HEK293 (cell line): ENCODE results near the gene GOLT1B.

ENCODE experiments used
- SP3 ChIP-seq: fragments of 450-650 bp; formaldehyde crosslinking; IDR thresholded peaks from 2 replicates; pipeline ENCODE4 v1.5.1; 2016; ENCODE audit warnings: missing biosample characterization, missing genetic modification characterization
- ZNF223 ChIP-seq: fragments of 450-650 bp; formaldehyde crosslinking; IDR thresholded peaks from 2 replicates; pipeline ENCODE4 v1.5.1; 2016; ENCODE audit warnings: missing biosample characterization, missing genetic modification characterization
- ZNF350 ChIP-seq: fragments of 450-650 bp; formaldehyde crosslinking; IDR thresholded peaks from 2 replicates; pipeline ENCODE4 v1.5.0; 2017; ENCODE audit warnings: missing biosample characterization, mild to moderate bottlenecking, missing genetic modification characterization
- ZNF48 ChIP-seq: fragments of 450-650 bp; formaldehyde crosslinking; IDR thresholded peaks from 2 replicates; pipeline ENCODE4 v1.5.1; 2016; ENCODE audit warnings: missing biosample characterization, missing genetic modification characterization
- TF ChIP-seq, protein P1 (sequence below): fragments of 450-650 bp; formaldehyde crosslinking; IDR thresholded peaks from 2 replicates; pipeline ENCODE4 v1.5.1; 2016; ENCODE audit warnings: missing biosample characterization, missing genetic modification characterization
- TF ChIP-seq, protein P2 (sequence below): fragments of 450-650 bp; formaldehyde crosslinking; IDR thresholded peaks from 2 replicates; pipeline ENCODE4 v1.5.1; 2016; ENCODE audit warnings: missing biosample characterization, missing genetic modification characterization
- TF ChIP-seq, protein P3 (sequence below): fragments of 450-650 bp; formaldehyde crosslinking; IDR thresholded peaks from 2 replicates; pipeline ENCODE4 v1.5.1; 2016; ENCODE audit warnings: missing biosample characterization, missing genetic modification characterization

DNA sequence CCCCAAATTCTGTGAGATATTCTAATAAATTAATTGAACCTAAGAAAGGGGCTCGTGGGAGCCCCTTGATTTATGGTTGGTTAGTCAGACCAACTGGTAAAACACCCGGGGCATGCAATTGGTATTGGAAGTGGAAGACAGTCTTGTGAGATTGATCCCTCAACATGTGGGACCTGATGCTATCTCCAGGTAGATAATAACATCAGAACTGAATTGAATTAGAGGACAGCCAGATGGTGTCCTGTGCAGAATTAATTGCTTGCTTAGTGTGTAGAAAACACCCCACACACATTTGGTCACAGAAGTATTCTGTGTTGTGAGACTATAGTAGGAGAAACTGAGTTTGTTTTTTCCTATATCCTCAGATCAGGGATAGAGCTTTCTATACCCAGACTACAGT lies 42.1 kb upstream of the GOLT1B start:
- TF ChIP-seq, protein P1, sequence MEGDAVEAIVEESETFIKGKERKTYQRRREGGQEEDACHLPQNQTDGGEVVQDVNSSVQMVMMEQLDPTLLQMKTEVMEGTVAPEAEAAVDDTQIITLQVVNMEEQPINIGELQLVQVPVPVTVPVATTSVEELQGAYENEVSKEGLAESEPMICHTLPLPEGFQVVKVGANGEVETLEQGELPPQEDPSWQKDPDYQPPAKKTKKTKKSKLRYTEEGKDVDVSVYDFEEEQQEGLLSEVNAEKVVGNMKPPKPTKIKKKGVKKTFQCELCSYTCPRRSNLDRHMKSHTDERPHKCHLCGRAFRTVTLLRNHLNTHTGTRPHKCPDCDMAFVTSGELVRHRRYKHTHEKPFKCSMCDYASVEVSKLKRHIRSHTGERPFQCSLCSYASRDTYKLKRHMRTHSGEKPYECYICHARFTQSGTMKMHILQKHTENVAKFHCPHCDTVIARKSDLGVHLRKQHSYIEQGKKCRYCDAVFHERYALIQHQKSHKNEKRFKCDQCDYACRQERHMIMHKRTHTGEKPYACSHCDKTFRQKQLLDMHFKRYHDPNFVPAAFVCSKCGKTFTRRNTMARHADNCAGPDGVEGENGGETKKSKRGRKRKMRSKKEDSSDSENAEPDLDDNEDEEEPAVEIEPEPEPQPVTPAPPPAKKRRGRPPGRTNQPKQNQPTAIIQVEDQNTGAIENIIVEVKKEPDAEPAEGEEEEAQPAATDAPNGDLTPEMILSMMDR (tag by site-specific recombination): no peak
- TF ChIP-seq ZNF48 (no peak), SP3 (tag by site-specific recombination) (no peak), ZNF350 (tag by site-specific recombination) (no peak), ZNF223 (tag by site-specific recombination) (no peak)
- TF ChIP-seq, protein P2, sequence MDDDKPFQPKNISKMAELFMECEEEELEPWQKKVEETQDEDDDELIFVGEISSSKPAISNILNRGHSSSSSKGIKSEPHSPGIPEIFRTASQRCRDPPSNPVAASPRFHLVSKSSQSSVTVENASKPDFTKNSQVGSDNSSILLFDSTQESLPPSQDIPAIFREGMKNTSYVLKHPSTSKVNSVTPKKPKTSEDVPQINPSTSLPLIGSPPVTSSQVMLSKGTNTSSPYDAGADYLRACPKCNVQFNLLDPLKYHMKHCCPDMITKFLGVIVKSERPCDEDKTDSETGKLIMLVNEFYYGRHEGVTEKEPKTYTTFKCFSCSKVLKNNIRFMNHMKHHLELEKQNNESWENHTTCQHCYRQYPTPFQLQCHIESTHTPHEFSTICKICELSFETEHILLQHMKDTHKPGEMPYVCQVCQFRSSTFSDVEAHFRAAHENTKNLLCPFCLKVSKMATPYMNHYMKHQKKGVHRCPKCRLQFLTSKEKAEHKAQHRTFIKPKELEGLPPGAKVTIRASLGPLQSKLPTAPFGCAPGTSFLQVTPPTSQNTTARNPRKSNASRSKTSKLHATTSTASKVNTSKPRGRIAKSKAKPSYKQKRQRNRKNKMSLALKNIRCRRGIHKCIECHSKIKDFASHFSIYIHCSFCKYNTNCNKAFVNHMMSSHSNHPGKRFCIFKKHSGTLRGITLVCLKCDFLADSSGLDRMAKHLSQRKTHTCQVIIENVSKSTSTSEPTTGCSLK (tag by site-specific recombination): no peak
- TF ChIP-seq, protein P3, sequence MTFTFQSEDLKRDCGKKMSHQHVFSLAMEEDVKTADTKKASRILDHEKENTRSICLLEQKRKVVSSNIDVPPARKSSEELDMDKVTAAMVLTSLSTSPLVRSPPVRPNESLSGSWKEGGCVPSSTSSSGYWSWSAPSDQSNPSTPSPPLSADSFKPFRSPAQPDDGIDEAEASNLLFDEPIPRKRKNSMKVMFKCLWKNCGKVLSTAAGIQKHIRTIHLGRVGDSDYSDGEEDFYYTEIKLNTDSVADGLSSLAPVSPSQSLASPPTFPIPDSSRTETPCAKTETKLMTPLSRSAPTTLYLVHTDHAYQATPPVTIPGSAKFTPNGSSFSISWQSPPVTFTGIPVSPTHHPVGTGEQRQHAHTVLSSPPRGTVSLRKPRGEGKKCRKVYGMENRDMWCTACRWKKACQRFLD (tag by site-specific recombination): no peak
